ENCODE measurements around the gene TNFAIP3. TPM values are rescaled to one million over a fixed set of nuclear protein-coding genes. Genes with fewer than 3 reads are reported as not detected.

TNFAIP3 gene
- total and polyA plus RNA-seq, 2 of the 8 experiments (the other 6 are each of a cell fraction or from before 2014, with no cell fraction given): 1.6 to 2.0 TPM

GRCh38 chr6:137925141-137925698 lies 58.2 kb downstream of the TNFAIP3 start:
- no peaks in the 10 kb centered on the region for H4K20me1 ChIP-seq (replicated peaks in 1 of 2; ENCODE audit: control insufficient read depth in 1 of 2, insufficient read depth in 2 of 2, low read length in 2 of 2)
- peaks cover 3 to 18% (median 6%) of the 10 kb centered on the region in 4 experiments; a peak in 6 of 7 replicates for H3K4me1 ChIP-seq (replicated peaks in 1 of 4; ENCODE audit: control insufficient read depth in 3 of 4, insufficient read depth in 4 of 4, low read length in 3 of 4)
- H2BK5ac ChIP-seq (ENCODE audit: low read depth, low read length): no peak overlapping the region
- peak overlapping the region; percentile 95 for H2AFZ ChIP-seq (ENCODE audit: low read length)
- H3K23me2 ChIP-seq (ENCODE audit: low read depth, low read length): no peaks in the 10 kb centered on the region; the same call in 1 of the 2 replicates
- no peak overlapping the region for H3K23ac ChIP-seq (ENCODE audit: insufficient read length)
- peak overlapping the region; percentile 53; the same call in 1 of the 2 replicates for H2BK12ac ChIP-seq (ENCODE audit: low read depth, low read length)
- H3K9ac ChIP-seq (replicated peaks in 1 of 4; ENCODE audit: extremely low read depth in 1 of 4, low read depth in 3 of 4, low read length in 3 of 4): no peak overlapping the region
- H3K36me3 ChIP-seq (ENCODE audit: control insufficient read depth in 2 of 4, insufficient read depth in 4 of 4, low read length in 3 of 4): no peaks in the 10 kb centered on the region
- H3K9me3 ChIP-seq (ENCODE audit: insufficient read depth in 2 of 2, low read depth in 1 of 2, low read length in 1 of 2): no peaks in the 10 kb centered on the region
- no peak overlapping the region for H3K18ac ChIP-seq (ENCODE audit: extremely low read depth, low read length)
- H3K4me3 ChIP-seq (ENCODE audit: extremely low read depth in 1 of 4, insufficient read depth in 2 of 4, low read depth in 3 of 4, low read length in 4 of 4): peak overlapping the region in 1 of 4 experiments; percentile 31; a peak in 1 of 8 replicates
- DNase-seq (ENCODE audit: low read depth in 1 of 2, low spot score in 2 of 2) (no peak), FAIRE-seq (no peak)
- H3K56ac ChIP-seq (replicated peaks; ENCODE audit: insufficient read length, low read depth, low read length): no peak overlapping the region
- 0 out of 2 replicates have a peak overlapping the region, but pooled peaks have one; percentile 55 for H2BK20ac ChIP-seq (ENCODE audit: low read length)
- no peak overlapping the region for H4K91ac ChIP-seq (replicated peaks; ENCODE audit: insufficient read length, low read length)
- H3K79me2 ChIP-seq (ENCODE audit: control insufficient read depth in 1 of 2, insufficient read depth in 2 of 2, low read length in 2 of 2): no peaks in the 10 kb centered on the region
- H2BK120ac ChIP-seq (replicated peaks; ENCODE audit: low read depth, low read length): no peak overlapping the region
- no peak overlapping the region for H3K14ac ChIP-seq (ENCODE audit: insufficient read length)
- H3K79me1 ChIP-seq (ENCODE audit: low read depth, low read length): no peaks in the 10 kb centered on the region
- WGBS, 2 experiments (ENCODE audit: extremely low coverage in 1 of 2, insufficient coverage in 1 of 2, insufficient read length in 1 of 2, insufficient replicate concordance in 2 of 2, low coverage in 1 of 2, low lambda C conversion rate in 2 of 2, missing lambda C conversion rate in 1 of 2): 79% methylated on average over 12 of the region's 12 CpGs; no CpG with 5 or more reads in 1 of the 2 experiments
- no peak overlapping the region for H3K27ac ChIP-seq (ENCODE audit: low read depth, low read length)
- TF ChIP-seq YY1 (IDR thresholded peaks at IDR 0.05; ENCODE audit: low read depth, low read length): no peak
- TF ChIP-seq SIRT6 (IDR thresholded peaks at IDR 0.05; ENCODE audit: low read length): no peak
- no peak for TF ChIP-seq RAD21 (IDR thresholded peaks at IDR 0.05 in 1 of 2, conservative IDR thresholded peaks at IDR 0.05 in 1 of 2; ENCODE audit: low read depth in 2 of 2, low read length in 2 of 2)
- no peak for TF ChIP-seq POLR2AphosphoS5 (IDR thresholded peaks at IDR 0.05; ENCODE audit: low read depth, low read length)
- TF ChIP-seq SIX5 (IDR thresholded peaks at IDR 0.05; ENCODE audit: low read depth, low read length): no peak
- TF ChIP-seq HDAC6 (IDR thresholded peaks at IDR 0.05; ENCODE audit: low read depth, low read length): no peak
- TF ChIP-seq HDAC2 (IDR thresholded peaks at IDR 0.05; ENCODE audit: borderline replicate concordance in 1 of 2, low read depth in 2 of 2, low read length in 2 of 2): no peak
- no peak for TF ChIP-seq JUN (IDR thresholded peaks at IDR 0.05; ENCODE audit: low read depth, low read length)
- TF ChIP-seq EP300 (IDR thresholded peaks at IDR 0.05; ENCODE audit: borderline replicate concordance in 1 of 2, low read depth in 2 of 2, low read length in 2 of 2): no peak
- no peak for TF ChIP-seq KDM1A (IDR thresholded peaks at IDR 0.05; ENCODE audit: borderline replicate concordance, low read length)
- no peak for TF ChIP-seq TAF7 (optimal IDR thresholded peaks at IDR 0.05; ENCODE audit: borderline replicate concordance, low read depth, low read length)
- no peak for TF ChIP-seq ZNF274 (IDR thresholded peaks at IDR 0.05; ENCODE audit: borderline replicate concordance, extremely low read depth, low read length)
- peaks cover 0 to 2% (median 0%) of the 10 kb centered on the region in 4 experiments; a peak in 1 of 7 replicates for H3K27me3 ChIP-seq (replicated peaks in 1 of 4; ENCODE audit: control insufficient read depth in 3 of 4, extremely low read depth in 1 of 4, insufficient read depth in 3 of 4, low read length in 3 of 4)
- ChIA-PET CTCF (ENCODE audit: partially characterized antibody) (interaction anchor here (0.5 to 2.7 kb wide), 10 partner anchors 9 to 361 kb away, joined by 3 to 10 read pairs (median 4); no protein-coding TSS in a partner anchor), POLR2A (ENCODE audit: partially characterized antibody) (no interaction called here)
- H2BK15ac ChIP-seq (ENCODE audit: low read length): no peak overlapping the region
- H4K8ac ChIP-seq (ENCODE audit: extremely low read depth, insufficient read depth, low read length): no peak overlapping the region
- H2AK5ac ChIP-seq (ENCODE audit: low read depth, low read length): no peak overlapping the region
- H4K5ac ChIP-seq (ENCODE audit: insufficient read length, low read depth, low read length): no peak overlapping the region
- H3K4ac ChIP-seq (replicated peaks; ENCODE audit: insufficient read length, low read depth, low read length): peak overlapping the region; percentile 44
- H3K4me2 ChIP-seq (ENCODE audit: insufficient read depth in 1 of 2, low read depth in 2 of 2, low read length in 2 of 2): peak overlapping the region; percentile 32 to 59; a peak in 1 of 4 replicates
